AG08395 (cell line): ENCODE measurements around the gene LRRC9.
"Not testable (repeated sequence)": the region's sequence is repeated elsewhere in the genome, so short reads cannot be mapped to it uniquely, and the experiment has no call there.

Experiments
- DNase-seq: peaks from one replicate; pipeline ENCODE4 v3.0.0; 2012; ENCODE audit warnings: mixed read lengths, low spot score

LRRC9 gene

GRCh38 chr14:60064491-60065072, 144.6 kb downstream of the LRRC9 start:
- DNase-seq: peak; percentile 47

GRCh38 chr14:60067882-60068281, 147.9 kb downstream of the LRRC9 start:
- no peak for DNase-seq

GRCh38 chr14:60079723-60080122, 159.8 kb downstream of the LRRC9 start:
- DNase-seq: no peak

DNA sequence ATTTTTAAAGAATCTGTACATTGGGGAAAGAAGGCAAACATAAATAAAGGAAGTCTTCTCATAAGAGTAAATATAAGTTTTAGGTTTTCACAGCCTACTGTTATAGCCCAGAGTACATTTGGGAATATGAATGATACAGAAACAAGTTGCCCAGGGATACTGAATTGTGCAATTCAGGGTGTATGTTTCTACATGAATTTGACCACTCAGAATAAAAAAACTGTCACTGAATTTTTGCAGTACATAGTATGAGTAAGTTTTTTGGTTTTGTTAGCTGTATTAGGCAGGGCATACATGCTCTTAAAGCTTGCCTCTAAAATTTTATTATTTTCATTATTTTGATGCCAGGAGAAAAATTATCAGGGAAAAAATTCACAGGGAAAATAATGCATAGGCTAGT, 165.1 kb downstream of the LRRC9 start:
- no peak for DNase-seq

- DNase-seq: no peak
Observed at GRCh38 chr14:60085693-60086092, 165.7 kb downstream of the LRRC9 start.

- DNase-seq: no peak
Observed at GRCh38 chr14:60087668-60088067, 167.7 kb downstream of the LRRC9 start.

DNA sequence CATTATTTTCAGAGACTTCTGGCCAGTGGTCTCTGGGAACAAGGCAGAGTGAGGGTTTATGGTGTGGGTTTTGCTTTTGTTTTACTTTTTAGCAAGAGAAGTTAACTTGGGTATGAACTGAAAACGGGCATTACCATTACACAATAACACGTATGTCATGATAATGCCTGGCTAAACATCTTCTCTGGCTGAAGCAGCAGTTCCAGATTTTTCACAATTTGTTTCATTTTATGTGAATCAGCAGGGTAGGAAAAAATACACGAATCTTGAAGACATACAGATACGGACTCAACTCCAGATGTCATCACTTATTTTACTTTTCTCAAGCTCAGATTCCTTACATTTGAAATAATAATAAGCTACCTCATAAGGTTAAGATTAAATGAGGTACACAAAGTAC, 169.3 kb downstream of the LRRC9 start:
- no peak for DNase-seq

DNA sequence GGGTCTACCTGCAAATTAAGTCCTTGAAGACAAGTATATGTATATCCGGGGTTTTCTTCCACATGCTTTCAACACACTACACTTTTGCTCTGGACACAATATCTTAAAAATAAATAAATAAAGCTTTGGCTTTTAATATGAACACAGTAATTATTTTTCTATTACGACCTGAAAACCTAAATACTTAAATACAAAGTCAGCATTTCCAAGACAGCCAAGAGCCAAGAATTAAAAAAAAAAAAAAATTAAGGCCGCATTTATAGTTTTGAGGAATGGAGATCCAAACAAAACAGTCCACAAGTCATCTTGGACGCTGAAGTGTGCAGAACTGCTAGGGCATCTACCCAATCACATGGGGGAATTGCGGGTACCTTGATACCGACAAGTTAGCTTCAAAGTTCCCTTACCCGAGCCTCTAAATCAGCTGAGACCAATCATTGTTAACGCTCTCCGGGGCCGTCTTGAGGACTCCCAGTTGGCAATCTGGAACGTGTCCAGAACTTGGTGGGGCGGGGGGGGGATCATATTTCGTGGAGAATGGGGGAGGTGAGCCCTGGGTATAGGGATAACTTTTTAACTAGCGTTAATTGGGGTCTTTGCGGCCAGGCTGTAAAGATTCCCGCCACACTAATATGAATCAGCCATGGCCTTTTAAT, 171.0 kb downstream of the LRRC9 start:
- DNase-seq: peak; percentile 66

DNA sequence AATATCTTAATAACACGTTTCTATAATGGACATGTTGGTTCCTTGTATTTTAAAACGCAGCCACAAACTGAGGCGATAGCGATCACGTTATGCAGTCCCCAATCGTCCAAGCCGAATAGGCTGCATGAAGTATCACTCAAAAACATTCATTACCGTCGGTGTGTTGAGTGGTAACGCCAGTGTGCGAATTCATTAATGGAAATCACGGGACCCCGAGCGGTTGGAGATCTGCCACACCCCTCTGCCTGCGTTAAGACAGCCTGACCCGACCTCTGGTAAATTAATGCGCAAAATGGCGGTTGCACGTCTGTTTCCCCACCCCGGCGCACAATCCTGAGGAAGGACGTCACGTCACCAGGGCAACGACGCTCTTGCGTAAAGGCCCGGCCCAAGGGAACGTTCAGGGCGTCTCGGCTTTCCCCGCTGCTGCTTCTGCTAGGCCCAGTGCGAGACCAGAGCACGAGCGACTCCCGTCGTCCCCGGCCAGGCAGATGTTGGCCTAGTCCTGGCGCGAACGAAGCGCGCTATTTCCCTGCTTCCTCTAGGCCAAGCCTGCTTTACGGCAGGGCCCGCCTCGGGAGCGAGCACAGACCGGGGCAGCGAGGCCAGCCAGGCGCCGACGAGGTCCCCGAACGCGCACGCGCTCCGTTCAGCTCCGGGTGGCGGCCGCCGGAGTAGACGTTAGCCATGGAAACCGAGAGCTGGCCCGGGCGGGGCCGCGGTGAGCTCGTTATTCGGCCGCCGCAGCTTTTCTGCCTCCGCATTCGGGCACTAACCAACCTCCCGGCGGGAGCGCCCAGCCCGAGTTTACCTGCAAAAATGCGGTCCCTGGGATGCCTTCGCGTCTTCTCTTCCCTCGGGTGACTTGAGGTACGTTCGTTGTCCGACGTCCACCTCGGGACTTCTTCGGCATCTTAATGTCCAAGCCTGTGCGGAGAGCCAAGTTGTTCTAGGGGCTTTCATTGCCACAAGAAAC, 171.9 kb downstream of the LRRC9 start, which contains the start of gene PCNX4:
TSS of gene PCNX4 (plus strand) at position 374 of the 976 bp plus-strand sequence. CDS start 15,716 bp downstream, outside the sequence.
- DNase-seq: peak; percentile 95

DNA sequence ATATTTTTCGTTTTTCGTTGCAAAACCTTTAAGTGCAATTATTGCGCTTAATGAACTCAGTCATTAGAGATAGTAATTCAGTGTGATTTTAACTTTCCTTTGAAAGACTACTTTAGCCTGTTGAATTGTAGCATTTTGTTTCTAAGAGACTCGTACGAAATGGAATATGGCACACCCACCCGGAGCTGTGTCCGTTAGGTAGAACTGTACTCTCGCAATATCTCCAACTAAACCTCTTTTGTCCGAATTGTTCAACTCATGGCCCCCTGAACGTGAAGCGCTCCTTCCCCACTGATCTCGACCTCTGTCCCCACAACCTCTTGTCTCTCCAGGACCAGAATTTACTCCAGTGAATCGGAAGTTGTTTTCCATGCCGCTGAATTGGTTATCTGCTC, 172.6 kb downstream of the LRRC9 start:
- DNase-seq: peak; percentile 24

DNA sequence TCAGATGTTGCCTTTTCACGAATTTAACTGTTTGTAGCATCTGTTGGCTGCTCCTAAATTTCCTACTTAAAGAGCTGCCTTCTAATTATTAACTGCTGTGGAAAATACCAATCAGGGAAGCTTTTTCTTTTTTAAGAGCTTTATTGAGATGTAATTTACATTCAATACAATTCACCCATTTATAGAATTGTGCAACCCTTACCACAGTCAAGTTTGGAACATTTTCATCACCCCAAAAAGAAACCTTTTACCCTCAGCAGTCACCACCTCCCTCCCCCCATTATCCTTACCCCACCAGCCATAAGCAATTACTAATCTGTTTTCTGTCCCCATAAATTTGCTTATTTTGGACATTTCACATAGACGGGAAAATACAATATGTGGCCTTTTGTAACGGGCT, 173.1 kb downstream of the LRRC9 start:
- no peak for DNase-seq

GRCh38 chr14:60093606-60094005, 173.7 kb downstream of the LRRC9 start:
- DNase-seq: no peak

GRCh38 chr14:60094306-60094897, 174.5 kb downstream of the LRRC9 start:
- peak; percentile 25 for DNase-seq

DNA sequence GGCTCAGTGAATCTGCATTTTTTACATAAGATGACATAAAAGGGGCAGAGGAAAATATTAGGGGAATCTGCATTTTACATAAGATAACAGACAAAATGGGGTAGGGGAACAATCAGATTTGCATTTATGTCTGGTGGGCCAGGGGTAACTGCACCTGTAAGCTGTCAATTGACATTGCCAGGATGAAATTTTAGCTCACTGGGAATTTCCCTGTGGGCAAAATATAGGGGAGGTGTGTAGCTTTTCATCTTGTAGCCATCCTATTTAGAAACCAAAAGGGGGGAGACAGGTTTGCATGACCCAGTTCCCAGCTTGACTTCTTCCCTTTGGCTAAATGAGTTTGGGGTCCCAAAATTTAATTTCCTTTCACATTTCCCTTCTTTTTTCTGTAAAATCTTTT, 175.3 kb downstream of the LRRC9 start:
- DNase-seq: no peak

DNA sequence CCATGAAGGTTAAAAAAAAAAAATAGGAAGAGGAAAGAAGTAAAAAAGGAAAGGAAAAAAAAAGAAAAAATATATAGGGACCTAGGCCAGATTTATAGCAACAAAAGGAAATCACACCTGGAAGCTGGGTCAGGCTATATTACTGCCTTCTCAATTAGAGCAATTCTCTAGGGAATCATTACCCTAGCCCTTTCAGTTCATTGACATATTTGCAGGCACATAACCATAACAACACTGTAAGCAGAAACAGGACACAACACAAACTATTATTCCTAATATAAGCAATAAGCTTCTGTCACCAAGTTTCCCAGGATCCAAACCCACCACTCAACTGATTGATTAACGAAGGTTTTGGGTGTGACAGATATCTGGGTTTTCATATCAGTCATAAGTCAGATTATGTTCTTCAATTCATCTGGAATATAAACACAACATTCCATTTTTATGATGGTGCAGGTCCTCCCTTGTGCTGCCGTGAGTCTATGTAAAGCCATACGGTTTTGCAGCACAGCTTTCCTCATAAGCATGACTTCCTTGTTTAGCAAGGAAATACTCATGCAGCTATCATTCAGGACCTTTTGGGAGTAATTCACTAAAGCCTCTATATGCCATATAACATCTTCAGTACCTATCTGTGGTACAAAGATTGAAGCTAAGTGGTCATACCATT, 176.0 kb downstream of the LRRC9 start:
- peak; percentile 21 for DNase-seq

DNA sequence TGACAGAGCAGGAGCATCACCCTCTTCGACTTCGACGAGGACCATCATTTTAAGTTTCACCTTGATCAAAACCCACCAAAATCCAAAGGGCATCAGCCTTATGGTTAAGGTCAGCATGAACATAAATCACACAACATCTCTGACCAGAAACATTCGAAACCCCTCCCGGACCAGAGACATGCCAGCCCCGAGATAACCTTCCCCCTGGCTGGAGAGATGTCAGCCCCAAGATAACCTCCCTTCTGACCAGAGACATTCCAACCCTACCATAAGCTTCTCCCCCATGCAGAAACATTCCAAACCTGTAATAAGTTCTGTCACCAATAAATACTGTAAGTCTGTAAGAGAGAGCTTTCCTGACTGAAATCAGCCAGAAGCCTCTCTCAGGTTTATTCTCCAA, 178.0 kb downstream of the LRRC9 start:
- no peak for DNase-seq

DNA sequence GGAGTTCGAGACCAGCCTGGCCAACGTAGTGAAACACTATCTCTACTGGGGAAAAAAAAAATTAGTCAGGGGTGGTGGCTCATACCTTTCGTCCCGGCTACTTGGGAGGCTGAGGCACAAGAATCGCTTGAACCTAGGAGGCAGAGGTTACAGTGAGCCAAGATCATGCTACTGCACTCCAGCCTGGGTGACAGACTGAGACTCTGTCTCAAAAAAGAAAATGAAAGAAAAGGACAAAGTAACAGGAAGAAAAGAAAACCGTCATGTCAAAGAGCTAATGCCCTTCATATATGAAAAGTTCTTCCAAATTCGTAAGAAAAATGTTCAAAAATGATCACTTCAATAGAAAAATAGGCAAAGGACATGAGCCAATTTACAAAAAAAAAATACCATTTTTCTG, 179.9 kb downstream of the LRRC9 start:
- not testable (repeated sequence) for DNase-seq

DNA sequence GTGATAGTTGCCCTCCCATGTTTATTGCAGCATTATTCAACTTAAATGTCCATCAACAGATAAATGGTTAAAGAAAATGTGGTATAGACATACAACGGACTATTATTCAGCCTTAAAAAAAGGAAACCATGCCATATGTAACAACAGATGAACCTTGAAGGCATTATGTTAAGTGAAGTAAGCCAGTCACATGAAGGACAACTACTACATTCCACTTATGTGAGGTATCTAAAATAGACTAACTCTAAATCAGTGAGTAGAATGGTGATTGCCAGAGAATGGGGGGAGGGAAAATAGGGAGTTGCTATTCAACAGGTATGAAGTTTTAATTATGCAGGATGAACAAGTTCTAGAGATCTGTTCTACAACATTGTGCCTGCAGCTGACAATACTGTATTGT, 181.8 kb downstream of the LRRC9 start:
- DNase-seq: no peak

DNA sequence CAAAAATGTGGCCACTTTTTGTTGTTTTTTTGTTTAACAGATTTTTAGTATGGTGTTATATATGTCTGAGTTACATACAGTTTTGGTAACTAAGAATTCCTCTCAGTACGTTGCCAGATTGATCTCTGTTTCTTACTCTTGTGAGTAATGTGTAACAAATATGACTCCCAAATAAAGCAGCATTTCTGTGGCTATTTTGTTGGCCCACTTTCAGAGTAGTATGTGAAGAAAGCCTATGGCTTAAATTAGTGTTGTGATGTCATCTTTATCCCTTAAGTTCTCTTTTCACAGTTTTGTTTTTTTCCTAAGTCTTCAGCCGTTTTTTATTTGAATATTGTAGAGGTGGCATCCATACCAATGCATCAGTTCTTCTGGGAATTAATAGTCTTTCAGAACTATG, 182.4 kb downstream of the LRRC9 start:
- peak; percentile 62 for DNase-seq

- peak; percentile 44 for DNase-seq
Observed at GRCh38 chr14:60106339-60106738, 186.4 kb downstream of the LRRC9 start.

DNA sequence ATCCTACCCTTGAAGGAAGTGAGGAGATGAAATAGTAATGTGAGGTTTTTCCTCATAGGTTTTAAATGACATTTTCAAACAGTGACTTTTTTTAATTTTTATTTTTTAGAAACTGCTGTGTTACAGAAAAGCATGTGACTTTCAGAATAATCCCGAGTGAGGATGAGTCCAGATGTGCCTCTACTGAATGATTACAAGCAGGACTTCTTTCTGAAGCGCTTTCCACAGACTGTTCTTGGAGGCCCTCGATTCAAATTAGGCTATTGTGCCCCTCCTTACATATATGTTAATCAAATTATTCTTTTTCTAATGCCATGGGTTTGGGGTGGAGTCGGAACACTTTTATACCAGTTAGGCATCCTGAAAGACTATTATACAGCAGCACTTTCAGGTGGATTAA, 187.5 kb downstream of the LRRC9 start:
- no peak for DNase-seq

GRCh38 chr14:60111732-60112131, 191.8 kb downstream of the LRRC9 start:
- no peak for DNase-seq
